ENCODE data around the gene SCGB1A1.
"Not testable (repeated sequence)": the region's sequence is repeated elsewhere in the genome, so short reads cannot be mapped to it uniquely, and the experiment has no call there.

The SCGB1A1 gene

DNA sequence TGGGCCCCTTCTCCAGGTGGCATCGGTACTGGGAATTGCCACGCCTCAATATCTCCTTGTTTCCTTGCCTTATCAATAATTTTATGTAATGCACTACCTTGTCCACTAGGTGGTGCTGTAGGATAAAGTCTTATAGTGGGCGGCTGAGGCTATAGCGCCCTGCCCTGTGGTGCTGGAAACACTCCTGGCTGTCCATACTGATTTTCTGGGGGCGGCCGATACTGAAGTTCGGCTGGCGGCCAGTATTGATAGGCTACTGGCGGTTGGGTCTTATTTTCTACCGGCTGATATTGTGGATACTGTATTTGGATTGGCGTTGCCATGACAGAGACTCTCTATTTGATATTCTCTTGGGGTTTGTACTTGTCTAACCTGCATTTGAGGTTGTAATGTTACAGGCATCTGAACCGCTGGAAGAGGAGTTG, 38.0 kb upstream of the SCGB1A1 start:
- H3K4me3 ChIP-seq (ENCODE audit: low read depth, low read length); in situ Hi-C loops (cut with HindIII; ENCODE audit: low sequenced_read_pairs): not testable (repeated sequence)
- TF ChIP-seq, protein P1, sequence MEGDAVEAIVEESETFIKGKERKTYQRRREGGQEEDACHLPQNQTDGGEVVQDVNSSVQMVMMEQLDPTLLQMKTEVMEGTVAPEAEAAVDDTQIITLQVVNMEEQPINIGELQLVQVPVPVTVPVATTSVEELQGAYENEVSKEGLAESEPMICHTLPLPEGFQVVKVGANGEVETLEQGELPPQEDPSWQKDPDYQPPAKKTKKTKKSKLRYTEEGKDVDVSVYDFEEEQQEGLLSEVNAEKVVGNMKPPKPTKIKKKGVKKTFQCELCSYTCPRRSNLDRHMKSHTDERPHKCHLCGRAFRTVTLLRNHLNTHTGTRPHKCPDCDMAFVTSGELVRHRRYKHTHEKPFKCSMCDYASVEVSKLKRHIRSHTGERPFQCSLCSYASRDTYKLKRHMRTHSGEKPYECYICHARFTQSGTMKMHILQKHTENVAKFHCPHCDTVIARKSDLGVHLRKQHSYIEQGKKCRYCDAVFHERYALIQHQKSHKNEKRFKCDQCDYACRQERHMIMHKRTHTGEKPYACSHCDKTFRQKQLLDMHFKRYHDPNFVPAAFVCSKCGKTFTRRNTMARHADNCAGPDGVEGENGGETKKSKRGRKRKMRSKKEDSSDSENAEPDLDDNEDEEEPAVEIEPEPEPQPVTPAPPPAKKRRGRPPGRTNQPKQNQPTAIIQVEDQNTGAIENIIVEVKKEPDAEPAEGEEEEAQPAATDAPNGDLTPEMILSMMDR (IDR thresholded peaks at IDR 0.05; ENCODE audit: low read depth, low read length, missing control alignments): peak; percentile 66
- peak; percentile 53 for DNase-seq (ENCODE audit: low read depth)

DNA sequence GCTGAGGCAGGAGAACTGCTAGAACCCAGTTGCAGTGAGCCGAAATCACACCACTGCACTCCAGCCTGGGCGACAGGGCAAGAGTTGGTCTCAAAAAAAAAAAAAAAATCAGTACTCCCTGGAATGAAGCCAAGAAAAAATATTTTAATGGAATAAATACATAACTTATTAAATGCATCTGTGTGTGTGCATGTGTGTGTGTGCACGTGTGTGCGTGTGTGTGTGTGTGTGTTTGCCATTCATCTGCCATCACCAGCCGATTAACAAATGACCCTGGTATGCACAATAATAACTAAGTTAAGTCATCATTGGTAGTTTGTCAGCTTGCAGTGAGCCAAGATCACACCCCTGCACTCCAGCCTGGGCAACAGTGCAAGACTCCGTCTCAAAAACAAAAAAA, 35.0 kb upstream of the SCGB1A1 start:
- no peak overlapping the region for H3K4me3 ChIP-seq (ENCODE audit: low read depth, low read length)
- in situ Hi-C loops (cut with HindIII; ENCODE audit: low sequenced_read_pairs): no loop called here
- TF ChIP-seq, protein P1 (IDR thresholded peaks at IDR 0.05; ENCODE audit: low read depth, low read length, missing control alignments): no peak
- DNase-seq (ENCODE audit: low read depth): no peak

DNA sequence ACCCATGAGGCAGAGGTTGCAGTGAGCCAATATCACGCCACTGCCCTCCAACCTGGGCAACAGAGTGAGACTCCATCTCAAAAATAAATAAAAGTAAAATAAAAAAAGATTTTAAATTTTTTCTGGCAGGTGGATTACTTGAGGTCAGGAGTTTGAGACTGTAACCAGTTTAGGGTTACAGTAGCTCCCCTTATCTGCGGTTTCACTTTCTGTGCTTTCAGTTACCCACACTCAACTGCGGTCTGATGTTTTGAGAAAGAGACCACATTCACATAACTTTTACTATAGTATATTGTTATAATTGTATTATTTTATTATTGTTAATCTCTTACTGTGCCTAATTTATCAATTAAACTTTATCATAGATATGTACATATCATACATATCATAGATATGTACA, 32.8 kb upstream of the SCGB1A1 start:
- H3K4me3 ChIP-seq (ENCODE audit: low read depth, low read length); DNase-seq (ENCODE audit: low read depth); in situ Hi-C loops (cut with HindIII; ENCODE audit: low sequenced_read_pairs): not testable (repeated sequence)

DNA sequence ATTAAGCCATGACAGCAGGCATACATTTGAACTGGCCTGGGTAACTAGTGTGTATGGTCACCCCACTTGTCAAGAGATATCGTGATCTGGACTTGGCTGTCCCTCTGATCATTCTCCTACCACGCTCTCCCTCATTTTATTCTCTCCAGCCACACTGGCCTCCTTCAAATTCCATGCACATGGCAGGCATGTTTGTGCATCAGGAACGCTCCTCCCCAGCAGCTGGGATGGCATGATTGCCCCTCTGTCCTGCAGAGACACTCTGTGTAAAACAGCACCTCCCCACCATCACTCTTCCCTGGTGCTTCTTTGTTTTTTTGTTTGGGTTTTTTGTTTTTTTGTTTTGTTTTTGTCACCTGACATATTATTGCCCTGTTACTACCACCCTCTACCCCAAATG, 31.5 kb upstream of the SCGB1A1 start:
- DNase-seq (ENCODE audit: low read depth): no peak
- in situ Hi-C loops (cut with HindIII; ENCODE audit: low sequenced_read_pairs): no loop called here
- TF ChIP-seq, protein P1 (IDR thresholded peaks at IDR 0.05; ENCODE audit: low read depth, low read length, missing control alignments): no peak
- H3K4me3 ChIP-seq (ENCODE audit: low read depth, low read length): no peak overlapping the region

DNA sequence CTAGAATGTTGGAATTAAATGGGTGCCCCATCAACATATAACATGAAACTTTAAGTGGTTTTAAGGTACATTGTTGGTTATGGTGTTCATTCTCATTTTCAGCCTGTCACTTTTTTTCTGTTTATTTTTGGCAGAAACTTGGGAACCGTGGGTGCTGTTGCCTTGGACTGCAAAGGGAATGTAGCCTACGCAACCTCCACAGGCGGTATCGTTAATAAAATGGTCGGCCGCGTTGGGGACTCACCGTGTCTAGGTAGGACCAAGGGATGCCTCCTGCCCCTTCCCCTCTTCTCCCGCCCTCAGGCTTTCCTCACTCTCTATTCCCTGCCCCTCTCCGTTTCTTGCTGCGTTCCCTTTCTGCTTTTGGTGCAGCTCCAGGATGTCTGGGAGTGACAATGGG, 29.8 kb upstream of the SCGB1A1 start:
- in situ Hi-C loops (cut with HindIII; ENCODE audit: low sequenced_read_pairs): no loop called here
- no peak overlapping the region for H3K4me3 ChIP-seq (ENCODE audit: low read depth, low read length)
- DNase-seq (ENCODE audit: low read depth): no peak

DNA sequence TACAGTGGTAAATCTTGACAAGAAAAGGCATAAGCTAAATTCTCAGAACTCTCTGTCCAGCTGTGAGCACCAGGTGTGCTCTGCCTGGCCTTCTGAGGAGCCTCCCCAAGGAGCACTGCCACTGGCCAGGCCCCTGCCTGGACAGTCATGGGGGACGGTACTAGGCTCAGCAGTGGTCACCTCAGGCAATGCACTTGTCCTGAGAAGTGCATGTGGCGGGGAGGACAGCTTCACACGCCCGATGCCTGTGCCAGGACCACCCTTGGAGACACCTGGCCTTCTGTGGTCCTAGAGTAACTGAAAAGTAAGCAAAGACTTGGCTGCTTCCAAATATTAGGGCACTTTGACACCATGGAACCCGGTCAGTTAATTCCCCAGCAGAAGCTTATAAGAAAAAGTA, 28.6 kb upstream of the SCGB1A1 start:
- in situ Hi-C loops (cut with HindIII; ENCODE audit: low sequenced_read_pairs): no loop called here
- TF ChIP-seq, protein P1 (IDR thresholded peaks at IDR 0.05; ENCODE audit: low read depth, low read length, missing control alignments): no peak

More for the DNA sequence above, 29.8 kb upstream of the SCGB1A1 start:
- TF ChIP-seq, protein P1 (IDR thresholded peaks at IDR 0.05; ENCODE audit: low read depth, low read length, missing control alignments): no peak

DNA sequence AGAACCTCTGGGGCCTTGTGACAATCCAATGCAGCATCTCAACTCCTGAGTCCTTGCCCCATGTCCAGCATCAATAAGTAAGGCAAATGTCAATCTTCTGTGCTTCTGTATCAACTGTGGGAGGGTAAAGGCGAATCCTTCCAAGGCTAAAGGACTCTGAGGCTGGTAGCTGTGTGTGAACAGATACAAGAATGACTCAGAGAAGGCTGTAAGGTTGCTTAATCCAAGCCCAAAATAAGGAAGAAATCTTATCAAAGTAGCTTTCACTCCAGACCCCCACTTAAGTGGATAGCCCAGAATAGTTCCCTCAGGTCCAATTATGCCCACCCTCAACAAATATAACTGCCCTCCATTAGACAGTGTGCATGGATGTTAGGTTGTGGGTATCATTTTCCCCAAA, 28.1 kb upstream of the SCGB1A1 start:
- TF ChIP-seq, protein P1 (IDR thresholded peaks at IDR 0.05; ENCODE audit: low read depth, low read length, missing control alignments): no peak
- in situ Hi-C loops (cut with HindIII; ENCODE audit: low sequenced_read_pairs): no loop called here
- H3K4me3 ChIP-seq (ENCODE audit: low read depth, low read length): no peak overlapping the region
- no peak for DNase-seq (ENCODE audit: low read depth)

More for the DNA sequence above, 28.6 kb upstream of the SCGB1A1 start:
- H3K4me3 ChIP-seq (ENCODE audit: low read depth, low read length): no peak overlapping the region
- no peak for DNase-seq (ENCODE audit: low read depth)
